ENCODE results near the gene CD79A. TPM values are rescaled to one million over a fixed set of nuclear protein-coding genes. Genes with fewer than 3 reads are reported as not detected.

Gene CD79A
- total RNA-seq, 3 donors from 2014 or later, result 0.80 to 2.9 (median 1.8) TPM

DNA sequence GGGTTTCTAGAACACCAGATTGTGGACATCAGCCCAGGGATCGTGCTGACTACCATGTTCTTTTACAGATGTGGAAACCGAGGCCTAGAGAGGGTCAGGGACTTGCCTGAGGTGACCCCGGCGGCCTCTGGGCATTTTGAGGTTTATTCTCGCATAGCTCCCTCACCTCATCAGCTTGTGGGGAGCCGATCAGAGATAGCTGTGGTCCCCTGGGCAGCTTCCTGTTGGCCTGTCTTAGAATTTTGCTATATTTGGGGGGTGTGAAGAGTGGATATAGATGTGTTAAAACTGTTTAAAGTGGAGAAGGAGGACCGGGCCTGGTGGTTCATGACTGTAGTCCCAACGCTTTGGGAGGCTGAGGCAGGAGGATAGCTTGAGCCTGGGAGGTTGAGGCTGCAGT lies 12.8 kb downstream of the CD79A start:
- Histone ChIP-seq H3K36me3 (no peaks in the 10 kb centered on the region), H3K4me1 (peaks cover 0 to 4% of the 10 kb centered on the region in 2 donors)

DNA sequence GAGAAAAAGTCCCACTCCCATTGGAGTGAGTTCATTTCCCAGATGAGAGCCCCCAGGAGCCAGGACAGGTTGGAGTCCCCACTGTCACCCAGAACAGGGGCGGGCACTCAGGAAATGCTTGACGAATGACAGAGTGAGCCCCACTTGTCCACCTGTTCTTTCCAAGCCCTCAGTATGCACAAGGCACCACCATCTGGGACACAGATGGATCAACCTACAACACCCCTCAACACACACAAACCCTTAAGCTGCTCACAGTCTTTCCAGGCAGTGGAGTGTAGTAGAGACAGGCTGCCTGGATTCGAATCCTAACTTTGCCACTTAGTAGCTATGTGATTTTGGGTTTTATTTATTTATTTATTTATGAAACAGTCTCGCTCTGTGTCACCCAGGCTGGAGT lies 13.9 kb downstream of the CD79A start:
- Histone ChIP-seq H3K9me3 (no peaks in the 10 kb centered on the region), H3K27ac (no peak overlapping the region), H3K36me3 (no peaks in the 10 kb centered on the region), H3K27me3 (no peaks in the 10 kb centered on the region), H3K4me3 (no peak overlapping the region), H3K4me1 (no peaks in the 10 kb centered on the region)
- intact Hi-C loops (cut with DNase I; ENCODE audit: low total_unique reads), result no loop called here
- DNase-seq (ENCODE audit: low spot score in 2 of 2), result no peak
- no peak for TF ChIP-seq POLR2A (IDR thresholded peaks at IDR 0.05)
- TF ChIP-seq POLR2AphosphoS5 (IDR thresholded peaks at IDR 0.05), result no peak
- TF ChIP-seq, protein P1, sequence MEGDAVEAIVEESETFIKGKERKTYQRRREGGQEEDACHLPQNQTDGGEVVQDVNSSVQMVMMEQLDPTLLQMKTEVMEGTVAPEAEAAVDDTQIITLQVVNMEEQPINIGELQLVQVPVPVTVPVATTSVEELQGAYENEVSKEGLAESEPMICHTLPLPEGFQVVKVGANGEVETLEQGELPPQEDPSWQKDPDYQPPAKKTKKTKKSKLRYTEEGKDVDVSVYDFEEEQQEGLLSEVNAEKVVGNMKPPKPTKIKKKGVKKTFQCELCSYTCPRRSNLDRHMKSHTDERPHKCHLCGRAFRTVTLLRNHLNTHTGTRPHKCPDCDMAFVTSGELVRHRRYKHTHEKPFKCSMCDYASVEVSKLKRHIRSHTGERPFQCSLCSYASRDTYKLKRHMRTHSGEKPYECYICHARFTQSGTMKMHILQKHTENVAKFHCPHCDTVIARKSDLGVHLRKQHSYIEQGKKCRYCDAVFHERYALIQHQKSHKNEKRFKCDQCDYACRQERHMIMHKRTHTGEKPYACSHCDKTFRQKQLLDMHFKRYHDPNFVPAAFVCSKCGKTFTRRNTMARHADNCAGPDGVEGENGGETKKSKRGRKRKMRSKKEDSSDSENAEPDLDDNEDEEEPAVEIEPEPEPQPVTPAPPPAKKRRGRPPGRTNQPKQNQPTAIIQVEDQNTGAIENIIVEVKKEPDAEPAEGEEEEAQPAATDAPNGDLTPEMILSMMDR (IDR thresholded peaks at IDR 0.05), result no peak

More for the DNA sequence above, 12.8 kb downstream of the CD79A start:
- Histone ChIP-seq H3K27me3 (no peaks in the 10 kb centered on the region), H3K27ac (no peak overlapping the region), H3K4me3 (no peak overlapping the region), H3K9me3 (no peaks in the 10 kb centered on the region)
- intact Hi-C loops (cut with DNase I; ENCODE audit: low total_unique reads), result no loop called here
- no peak for TF ChIP-seq POLR2A (IDR thresholded peaks at IDR 0.05)
- TF ChIP-seq, protein P1 (IDR thresholded peaks at IDR 0.05), result no peak
- no peak for TF ChIP-seq POLR2AphosphoS5 (IDR thresholded peaks at IDR 0.05)
- DNase-seq (ENCODE audit: low spot score in 2 of 2), result no peak

DNA sequence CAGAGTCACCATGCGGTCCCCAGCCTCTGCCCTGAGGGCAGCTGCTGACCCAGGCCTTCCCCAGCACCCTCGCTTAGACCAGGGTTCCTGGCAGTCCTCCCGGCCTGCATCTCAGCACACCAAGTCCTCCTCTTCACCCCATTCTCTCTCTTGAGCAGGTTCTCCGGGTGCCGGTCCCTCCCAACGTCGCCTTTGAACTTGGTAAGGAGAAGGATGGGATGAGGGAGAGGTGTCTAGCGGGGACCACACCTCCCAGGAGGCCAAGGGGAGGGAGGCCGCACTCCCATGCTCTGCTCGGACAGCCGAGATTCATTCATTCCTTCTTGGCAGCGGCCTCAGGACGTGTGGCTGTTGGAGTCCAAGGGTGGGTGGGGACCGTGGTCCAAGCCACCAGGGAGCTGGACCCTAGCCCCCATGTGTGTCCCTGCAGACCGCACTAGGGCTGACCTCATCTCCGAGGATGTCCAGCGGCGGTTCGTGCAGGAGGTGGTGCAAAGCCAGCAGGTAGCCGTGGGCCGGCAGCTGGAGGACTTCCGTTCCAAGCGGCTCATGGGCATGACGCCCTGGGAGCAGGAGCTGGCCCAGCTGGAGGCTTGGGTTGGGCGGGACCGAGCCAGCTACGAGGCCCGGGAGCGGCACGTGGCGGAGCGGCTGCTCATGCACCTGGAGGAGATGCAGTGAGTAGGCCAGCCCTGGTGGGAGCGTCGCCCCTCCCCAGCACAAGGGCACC lies 15.3 kb downstream of the CD79A start:
- TF ChIP-seq POLR2AphosphoS5 (IDR thresholded peaks at IDR 0.05) (no peak), POLR2A (IDR thresholded peaks at IDR 0.05) (no peak)
- TF ChIP-seq, protein P1 (IDR thresholded peaks at IDR 0.05), result no peak
- intact Hi-C loops (cut with DNase I; ENCODE audit: low total_unique reads), result loop anchor here (1.0 kb wide), 1 partner anchor 37 kb away; no protein-coding TSS in a partner anchor
- Histone ChIP-seq H3K27ac (no peak overlapping the region), H3K4me3 (no peak overlapping the region), H3K4me1 (no peaks in the 10 kb centered on the region), H3K36me3 (no peaks in the 10 kb centered on the region), H3K27me3 (no peaks in the 10 kb centered on the region), H3K9me3 (no peaks in the 10 kb centered on the region)
- DNase-seq (ENCODE audit: low spot score in 2 of 2), result no peak

DNA sequence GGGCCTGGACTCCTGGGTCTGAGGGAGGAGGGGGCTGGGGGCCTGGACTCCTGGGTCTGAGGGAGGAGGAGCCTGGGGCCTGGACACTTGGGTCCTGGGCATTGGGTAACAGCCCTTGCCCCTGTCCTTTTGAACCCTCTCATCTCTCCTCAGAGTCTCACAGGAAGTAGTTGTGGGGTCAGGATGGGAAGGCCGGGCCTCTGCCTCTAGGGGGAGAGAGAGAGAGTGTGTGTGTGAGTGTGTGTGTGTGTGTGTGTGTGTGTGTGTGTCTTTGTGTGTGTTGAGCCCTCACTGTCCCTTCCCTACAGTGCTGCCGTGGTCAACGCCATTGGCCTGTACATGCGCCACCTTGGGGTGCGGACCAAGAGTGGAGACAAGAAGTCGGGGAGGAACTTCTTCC lies 16.8 kb downstream of the CD79A start:
- H3K27me3 ChIP-seq, result no peaks in the 10 kb centered on the region
- H3K27ac ChIP-seq, result no peak overlapping the region
- TF ChIP-seq POLR2AphosphoS5 (IDR thresholded peaks at IDR 0.05) (no peak), POLR2A (IDR thresholded peaks at IDR 0.05) (no peak)
- TF ChIP-seq, protein P1 (IDR thresholded peaks at IDR 0.05), result no peak
- H3K4me1 ChIP-seq, result no peaks in the 10 kb centered on the region
- no peaks in the 10 kb centered on the region for H3K36me3 ChIP-seq
- DNase-seq (ENCODE audit: low spot score in 2 of 2), result no peak
- intact Hi-C loops (cut with DNase I; ENCODE audit: low total_unique reads), result no loop called here
- H3K4me3 ChIP-seq, result no peak overlapping the region
- H3K9me3 ChIP-seq, result no peaks in the 10 kb centered on the region

DNA sequence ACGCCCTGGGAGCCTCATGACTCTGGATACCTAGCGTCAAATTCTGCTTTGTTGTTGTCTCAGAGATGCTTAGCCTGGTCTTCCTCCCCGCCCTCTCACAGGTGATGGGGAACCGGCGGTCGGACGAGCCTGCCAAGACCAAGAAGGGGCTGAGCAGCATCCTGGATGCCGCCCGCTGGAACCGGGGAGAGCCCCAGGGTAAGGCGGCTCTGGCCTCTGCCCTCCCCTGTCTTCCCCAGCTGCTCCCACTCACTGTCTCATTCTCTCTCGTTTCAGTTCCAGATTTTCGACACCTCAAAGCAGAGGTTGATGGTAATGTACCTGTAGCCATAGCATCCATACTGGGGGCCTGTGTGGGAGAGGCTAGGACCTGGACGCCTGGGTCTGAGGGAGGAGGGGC lies 17.3 kb downstream of the CD79A start:
- intact Hi-C loops (cut with DNase I; ENCODE audit: low total_unique reads), result no loop called here
- Histone ChIP-seq H3K4me1 (no peaks in the 10 kb centered on the region), H3K4me3 (no peak overlapping the region), H3K27ac (no peak overlapping the region), H3K36me3 (no peaks in the 10 kb centered on the region), H3K9me3 (no peaks in the 10 kb centered on the region), H3K27me3 (no peaks in the 10 kb centered on the region)
- TF ChIP-seq POLR2AphosphoS5 (IDR thresholded peaks at IDR 0.05) (no peak), POLR2A (IDR thresholded peaks at IDR 0.05) (no peak)
- TF ChIP-seq, protein P1 (IDR thresholded peaks at IDR 0.05), result no peak
- no peak for DNase-seq (ENCODE audit: low spot score in 2 of 2)

Measured in breast epithelium (tissue), 4 donors.